Activated CD4-positive, CD25-positive, alpha-beta regulatory T cell treated with anti-CD3 and anti-CD28 coated beads, Interleukin-2, amount 50 U/mL, for 16 hours (primary cell): Measurements from ENCODE around the gene ESAM.

Experiments
- DNase-seq: peaks from one replicate; pipeline ENCODE4 v3.0.0-alpha.2; 2020; ENCODE audit warnings: low read depth, low spot score

Gene ESAM, protein sequence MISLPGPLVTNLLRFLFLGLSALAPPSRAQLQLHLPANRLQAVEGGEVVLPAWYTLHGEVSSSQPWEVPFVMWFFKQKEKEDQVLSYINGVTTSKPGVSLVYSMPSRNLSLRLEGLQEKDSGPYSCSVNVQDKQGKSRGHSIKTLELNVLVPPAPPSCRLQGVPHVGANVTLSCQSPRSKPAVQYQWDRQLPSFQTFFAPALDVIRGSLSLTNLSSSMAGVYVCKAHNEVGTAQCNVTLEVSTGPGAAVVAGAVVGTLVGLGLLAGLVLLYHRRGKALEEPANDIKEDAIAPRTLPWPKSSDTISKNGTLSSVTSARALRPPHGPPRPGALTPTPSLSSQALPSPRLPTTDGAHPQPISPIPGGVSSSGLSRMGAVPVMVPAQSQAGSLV

DNA sequence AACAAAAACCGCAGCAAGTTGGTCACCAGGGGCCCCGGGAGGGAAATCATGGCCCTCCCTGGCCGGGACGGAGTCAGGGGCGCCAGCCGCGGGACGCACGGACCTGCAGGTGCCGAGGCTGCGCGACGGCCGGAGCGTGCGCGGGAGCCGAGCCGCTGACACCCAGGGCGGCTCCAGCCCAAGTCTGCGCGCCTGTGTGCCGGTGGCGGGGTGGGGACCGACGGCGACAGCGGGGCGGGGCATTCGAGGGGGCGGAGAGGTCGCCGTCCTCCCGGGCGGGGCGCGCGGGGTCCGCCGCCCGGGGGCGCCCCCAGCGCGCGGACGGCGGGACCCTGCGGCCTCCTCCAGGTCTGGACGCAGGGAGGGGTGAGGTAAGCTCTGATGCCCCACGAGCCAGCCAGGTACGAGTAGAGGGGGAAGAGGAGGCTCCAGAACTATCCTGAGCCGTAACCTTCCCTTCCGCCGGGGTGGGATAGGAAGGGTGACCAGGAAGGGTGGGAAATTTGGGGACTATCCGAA lies at the start of gene ESAM:
ESAM (minus strand) TSS at position 186 of the 519 bp plus-strand sequence; CDS start at position 50, 136 bp downstream.
- DNase-seq, result no peak

DNA sequence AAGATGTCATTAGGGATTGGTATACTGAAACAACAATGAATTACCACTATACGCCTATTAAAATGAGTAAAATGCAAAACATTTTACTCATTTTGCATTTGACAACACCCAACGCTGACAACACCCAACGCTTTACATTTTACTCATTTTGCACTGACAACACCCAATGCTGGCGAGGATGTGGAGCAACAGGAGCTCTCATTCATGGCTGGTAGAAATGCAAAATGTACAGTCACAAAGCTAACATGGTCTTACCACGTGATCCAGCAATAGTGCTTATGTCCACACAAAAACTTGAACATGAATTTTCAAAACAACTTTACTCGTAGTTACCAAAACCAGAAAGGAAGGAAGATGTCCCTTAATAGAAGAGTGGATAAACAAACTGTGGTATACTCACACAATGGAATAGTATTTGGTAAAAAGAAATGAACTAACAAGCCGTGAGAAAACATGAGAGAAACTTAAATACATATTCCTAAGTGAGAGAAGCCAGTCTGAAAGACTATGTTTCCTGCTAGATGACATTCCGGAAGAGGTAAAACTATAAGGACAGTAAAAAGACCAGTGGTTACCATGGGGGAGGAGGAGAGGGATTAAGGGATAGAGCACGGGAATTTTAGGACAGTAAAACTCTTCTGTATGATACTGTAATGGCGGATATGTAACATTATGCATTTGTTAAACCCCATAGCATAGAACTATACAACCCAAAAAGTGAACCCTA lies 49.5 kb upstream of the ESAM start:
- DNase-seq, result no peak

DNA sequence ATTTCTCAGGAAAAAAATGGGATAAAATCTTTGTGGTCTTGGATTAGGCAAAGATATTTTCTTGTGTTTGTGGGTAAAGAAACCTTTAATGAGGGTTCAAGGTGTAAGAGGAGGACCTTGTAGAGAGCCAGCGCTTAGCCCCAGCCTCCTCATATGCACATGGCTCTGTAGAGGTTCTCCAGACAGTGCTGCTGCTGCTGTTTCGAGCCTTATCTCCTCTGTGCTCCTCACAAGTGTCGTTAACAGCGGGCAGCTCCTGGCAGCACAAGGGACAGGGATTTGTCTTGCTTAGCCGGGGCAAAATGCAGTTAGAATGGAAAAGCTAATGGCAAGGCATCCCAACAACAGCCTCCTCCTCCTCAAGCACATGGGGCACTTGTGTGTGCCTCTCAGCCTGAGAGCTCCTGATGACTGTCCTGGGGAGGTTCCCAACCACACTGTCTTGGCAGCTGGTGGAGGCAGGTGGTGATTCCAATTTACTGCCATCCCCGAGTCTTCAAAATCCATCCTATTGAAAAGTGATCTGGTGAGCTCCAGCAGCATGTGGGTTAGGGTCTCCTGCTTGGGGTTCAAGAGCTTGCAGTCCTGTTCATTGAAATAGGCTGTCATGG lies 45.7 kb upstream of the ESAM start:
- DNase-seq, result no peak

DNA sequence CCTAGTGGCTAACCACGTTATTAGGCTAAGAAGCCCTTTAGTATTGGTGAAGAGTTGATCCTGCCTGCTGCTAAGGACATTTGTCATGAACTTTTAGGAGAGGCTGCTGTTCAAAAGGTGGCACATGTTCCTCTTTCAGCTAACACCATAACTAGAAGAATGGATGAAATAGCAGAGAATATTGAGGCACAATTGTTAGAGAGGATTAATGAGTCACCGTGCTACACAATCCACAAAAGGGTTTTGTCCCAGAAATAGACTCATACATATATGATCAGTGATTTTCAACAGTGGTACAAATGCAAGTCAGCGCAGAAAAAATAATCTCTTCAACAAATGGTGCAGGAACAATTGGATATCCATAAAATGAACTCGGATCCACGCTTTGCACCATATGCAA lies 45.1 kb upstream of the ESAM start:
- DNase-seq, result no peak

DNA sequence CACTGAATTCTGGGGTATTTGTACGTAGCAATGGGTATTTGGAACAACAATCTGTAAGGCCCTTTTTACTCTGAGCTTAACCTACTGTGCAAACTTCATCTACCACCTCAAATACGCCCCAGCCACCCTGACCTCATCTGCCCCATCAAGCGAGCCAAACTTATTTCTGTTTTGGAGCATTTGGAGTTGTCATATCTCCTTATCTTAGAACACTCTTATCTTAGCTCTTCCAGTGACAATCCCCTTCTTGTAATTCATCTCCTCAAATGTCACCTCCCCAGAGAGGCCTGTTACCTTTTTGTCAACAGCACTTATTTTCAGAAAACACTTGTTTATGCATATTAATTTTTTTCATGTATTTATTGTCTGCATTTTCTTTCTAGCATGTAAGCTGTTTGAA lies 42.8 kb upstream of the ESAM start:
- no peak for DNase-seq

DNA sequence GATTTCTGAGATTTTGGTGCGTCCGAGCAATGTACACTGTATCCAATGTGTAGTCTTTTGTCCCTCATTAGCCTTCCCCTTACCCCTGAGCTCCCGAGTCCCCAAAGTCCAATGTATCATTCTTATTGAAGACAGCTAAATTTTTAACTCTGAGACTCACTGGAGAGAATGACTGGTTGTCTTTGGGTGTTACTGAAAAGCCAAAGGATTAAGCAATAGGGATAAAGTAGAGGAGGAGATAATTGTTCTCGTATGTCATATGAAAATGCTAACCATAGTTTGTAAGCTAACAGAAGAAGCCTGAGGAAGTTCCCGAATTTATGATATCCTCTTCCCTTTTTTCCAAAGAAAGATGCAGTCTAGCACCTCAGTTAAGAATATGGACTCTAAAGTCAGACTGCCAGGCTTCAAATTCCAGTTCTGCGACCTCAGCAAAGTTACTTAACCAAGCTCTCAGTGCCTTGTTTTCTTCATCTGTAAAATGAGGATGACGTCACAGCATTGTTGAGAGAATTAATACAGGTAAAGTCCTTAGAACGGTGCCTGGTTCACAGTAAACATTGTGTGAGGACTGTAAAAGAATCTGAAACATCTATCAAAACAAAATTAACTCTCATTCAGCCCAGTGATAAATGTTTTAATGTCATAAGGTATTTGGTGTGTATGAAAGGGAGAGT lies 39.7 kb upstream of the ESAM start:
- DNase-seq, result no peak

DNA sequence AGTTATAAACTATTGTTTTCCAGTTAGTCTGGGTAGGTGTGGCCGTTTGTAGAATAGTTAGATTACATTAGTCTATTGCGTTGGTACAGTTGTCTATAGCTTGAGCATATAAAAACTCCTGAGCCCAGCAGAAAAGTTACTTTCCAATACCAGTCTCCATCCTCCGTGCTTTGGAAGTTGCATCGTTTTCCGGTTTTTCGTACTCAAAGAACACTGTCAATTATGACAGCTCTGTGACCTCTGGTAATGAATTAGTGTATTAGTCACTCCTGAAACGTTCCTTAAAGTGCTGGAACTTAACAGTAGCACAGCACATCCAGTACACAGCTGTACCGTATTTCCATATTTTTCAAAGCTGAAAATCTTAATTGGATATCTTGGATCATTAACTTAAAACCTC lies 38.9 kb upstream of the ESAM start:
- no peak for DNase-seq

DNA sequence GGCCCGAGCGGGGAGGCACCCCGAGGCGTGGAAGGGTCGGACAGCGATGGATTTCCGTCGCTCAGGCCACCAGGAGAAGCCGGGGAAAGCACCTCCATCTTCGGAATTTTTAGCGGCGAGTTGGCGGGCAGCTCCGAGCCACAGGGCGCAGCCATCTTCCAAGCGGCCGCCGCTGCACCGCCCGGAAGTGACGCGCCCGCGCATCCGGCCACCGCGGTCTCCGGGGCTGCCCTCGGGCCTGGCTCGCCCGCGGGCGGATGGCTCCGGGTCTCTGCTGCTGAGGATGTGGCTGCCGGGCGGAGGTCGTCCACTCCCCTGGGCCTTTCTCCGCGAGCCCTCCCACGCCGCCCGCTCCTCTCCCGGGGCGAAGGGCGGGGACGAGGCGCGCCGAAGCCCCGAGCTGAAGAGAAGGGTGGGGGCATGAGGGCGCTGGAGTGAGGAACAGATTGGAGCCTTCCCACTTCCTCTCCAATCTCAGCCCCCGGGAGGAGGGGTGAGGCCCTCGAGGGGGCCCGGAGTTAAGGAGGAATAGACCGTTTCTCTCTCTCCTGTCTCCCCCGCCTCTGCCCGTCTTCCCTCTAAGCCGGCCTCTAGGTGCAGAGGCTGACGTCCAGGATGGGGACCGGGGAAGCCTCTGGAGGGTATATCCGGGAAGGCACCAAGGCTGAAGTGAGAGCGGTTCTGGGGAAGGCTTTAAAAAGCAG lies 38.3 kb upstream of the ESAM start, which contains the start of gene MSANTD2:
MSANTD2 (minus strand) TSS at position 181 of the 704 bp plus-strand sequence; CDS start at position 155, 26 bp downstream.
- DNase-seq, result peak; percentile 55

DNA sequence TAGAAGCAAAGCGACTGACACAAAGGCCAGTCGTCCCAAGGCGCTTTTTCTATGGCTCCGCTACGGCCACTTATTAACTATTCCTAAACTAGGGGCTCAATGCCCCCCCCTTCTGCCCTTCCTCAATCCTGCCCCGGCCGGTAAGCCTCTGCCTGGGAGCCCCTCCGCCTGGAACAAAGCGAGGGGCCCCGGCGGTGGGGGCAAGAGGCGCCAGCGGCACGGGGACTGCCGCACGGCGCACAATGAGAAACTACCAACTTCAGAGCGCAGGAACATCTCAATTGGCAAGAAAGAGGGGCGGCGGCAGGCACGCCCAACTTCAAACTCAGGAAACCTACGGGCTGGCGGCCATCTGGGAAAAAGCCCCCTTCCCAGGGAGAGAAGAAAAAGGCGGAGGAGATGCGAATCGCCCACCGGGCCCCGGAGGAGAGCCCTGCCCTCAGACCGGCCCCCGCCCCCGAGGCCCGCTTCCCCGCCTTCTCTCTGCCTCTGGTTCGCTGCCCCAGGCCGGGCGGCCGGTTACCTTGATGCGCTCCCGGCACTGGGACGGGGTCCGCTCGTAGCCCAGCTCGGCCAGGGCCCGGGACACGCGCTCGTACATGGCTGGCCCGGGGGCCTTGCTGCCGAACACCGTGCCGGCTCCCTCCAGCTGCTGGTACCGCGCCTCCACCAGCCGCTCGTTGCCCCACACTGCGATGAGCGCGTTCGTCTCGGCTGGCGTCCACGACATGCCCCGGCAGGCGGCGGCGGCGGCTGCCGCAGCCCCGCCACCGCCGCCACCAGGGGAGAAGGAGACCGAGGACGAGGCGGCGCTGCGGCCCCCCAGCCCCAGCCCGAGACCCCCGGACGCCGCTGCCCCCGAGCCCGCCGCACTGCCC lies 37.5 kb upstream of the ESAM start:
- no peak for DNase-seq

DNA sequence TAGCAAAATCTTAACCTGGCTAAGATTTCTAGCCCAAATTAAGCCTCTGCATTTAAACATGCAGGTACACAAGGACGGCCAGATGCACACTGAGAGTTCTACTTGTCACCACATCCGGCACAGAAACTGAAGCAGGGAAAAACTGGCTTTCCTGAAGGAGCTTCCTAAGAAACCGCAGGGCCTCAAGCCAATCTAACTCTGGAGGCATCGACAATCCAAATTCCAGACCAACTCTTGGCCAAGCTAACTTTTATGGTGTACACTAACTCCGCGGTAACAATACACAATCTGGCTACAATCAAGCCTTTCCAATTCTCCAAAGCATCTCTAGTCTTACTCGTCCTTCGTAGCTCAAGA lies 36.9 kb upstream of the ESAM start:
- no peak for DNase-seq

DNA sequence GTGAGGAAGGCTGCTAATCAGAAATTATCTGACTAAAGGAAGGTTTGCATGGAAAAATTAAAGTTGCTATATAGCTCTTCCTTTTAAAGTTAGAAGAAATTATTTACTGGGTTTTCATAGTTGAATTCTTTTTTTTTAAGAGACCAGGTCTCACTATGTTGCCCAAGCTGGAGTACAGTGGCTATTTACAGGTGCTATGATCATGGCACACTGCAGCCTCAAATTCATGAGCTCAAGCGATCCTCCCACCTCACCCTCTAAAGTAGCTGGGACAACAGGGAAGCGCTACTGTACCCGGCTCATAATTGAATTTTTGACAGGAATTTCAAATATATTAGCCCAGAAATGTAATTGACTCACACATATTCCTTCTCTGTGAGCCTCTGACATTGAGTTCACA lies 34.2 kb upstream of the ESAM start:
- DNase-seq, result no peak

DNA sequence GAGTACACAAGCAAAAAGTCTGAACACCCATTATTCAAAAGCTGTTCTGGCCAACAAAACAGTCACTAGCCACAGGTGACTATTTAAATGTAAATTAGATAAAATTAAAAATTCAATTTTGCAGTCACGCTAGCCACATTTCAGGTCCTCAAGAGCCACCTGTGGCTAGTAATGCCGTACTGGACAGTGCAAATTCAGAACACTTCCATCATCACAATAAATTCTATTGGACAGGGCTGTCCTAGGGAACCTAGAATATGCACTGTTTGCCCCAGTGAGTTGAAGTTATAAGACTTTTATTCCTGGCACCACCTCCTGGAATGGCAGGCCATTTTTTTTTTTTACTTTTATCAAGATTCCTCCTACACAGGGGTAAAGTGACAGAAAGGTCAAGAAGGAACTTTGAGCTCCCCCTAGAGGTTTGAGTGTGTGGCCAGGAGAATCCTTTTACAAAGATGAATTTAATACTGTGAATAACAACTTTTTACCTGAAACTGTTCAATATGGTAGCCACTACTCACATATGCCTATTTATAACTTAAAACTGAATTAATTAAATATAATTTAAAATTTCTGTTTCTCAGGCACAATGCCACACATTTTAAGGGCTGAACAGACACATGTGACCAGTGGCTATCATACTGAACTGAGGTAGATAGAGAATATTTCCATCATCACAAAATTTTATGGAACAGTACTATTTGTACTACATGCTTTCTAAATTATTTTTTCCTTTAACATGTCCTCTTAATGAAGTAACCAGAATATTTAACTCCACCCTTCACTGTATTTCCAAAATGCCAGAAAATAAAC lies 31.6 kb upstream of the ESAM start:
- no peak for DNase-seq

DNA sequence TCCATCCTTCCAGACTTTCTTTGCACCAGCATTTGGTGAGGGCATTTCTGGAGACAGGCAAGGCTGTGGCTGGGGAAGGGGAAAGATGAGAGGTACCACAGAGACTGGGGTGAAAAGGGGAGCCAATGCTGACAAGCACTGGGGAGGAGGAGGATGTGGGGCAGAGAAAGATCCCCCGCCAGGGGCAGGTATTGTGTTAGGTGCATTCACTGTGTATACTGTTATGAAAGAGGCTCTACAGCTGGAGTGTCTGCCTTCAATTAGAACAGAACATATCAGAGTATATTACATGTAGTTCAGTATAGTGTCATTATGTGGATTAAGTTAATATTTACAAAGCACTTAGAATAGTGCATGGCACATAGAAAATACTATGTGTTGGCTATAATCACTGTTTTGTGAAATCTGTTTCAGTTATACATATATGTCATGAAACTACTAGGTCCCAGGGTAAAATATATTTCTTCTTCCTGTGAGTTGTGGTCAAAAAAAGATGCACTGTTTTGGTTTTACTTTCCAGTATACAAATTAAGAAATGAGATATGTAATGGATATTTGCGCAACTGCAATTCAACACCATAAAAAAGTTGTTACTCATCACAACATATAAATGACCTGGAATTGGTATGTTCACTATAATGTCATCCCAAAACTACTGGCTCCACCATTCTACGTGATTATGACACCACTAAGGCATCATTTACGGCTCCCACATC lies 29.7 kb upstream of the ESAM start:
- DNase-seq, result no peak

DNA sequence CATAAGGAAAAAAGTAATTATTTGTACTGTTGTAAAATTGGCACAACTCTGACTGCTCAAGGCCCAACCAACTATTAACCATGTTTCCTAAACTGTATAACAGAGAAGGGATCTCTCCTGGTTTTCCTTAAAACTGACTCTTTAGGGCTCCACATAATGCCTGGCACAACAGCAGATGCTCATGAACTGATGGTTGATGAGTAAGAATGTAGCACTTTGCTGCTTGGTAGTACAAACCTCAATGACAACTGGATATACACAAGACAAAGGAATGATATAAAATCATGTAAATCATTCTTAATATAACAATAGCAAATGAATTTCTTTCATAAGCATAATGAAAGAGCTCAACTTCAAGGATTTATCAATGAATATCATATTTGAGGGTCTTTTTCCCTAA lies 26.4 kb upstream of the ESAM start:
- DNase-seq, result no peak

DNA sequence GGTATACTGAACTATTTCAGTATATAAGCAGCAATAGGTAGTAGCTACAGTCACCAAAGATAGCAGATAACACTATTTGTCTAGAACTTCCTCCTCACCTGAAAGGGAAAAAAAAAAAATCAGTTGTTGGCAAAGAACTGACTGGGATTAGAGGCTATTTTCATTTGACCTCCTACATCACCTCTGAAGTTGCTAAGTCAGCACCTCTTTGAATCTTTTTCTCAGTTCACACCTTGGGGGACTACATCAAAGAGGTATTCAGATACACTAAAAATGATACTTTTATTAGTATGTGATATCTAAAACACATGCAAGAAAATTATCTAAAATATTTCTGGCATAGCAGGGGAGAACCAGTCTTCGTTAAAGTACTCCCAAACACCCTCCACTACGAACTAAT lies 22.0 kb upstream of the ESAM start:
- no peak for DNase-seq

DNA sequence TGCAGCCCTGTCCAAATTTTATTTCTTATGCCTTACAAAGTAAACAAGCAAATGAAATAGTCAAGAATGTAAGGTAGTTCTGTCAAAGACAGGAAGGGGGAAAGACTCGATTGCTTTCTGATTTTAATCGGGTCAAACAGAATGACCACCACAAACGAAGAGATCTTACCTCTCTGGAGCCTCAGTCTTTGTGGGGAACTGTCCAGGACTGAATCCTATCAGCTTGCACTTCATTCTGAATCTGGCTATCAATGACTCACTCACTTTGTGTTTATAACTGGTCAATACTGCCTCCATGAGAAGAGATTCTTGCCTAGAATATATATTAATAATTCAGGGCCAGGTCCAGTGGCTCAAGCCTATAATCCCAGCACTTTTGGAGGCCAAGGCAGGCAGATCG lies 20.9 kb upstream of the ESAM start:
- no peak for DNase-seq

DNA sequence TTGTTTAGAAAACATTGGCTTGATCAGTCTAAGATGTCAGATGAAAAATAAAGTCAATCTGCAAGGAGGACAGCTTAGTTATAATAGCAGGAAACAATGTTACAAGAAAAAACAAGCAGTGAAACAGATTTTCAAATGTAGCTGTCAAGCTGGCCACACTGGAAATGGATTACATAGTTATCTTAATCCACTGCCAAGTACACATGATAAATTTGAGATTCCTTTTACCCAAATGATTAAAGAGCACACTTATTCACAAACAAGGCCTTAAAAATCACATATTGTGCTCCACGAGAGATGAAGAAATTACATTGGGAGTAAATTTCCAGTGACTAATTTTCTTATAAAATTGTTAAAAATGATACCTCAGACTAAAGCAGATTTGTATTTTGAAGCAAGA lies 17.5 kb upstream of the ESAM start:
- no peak for DNase-seq

DNA sequence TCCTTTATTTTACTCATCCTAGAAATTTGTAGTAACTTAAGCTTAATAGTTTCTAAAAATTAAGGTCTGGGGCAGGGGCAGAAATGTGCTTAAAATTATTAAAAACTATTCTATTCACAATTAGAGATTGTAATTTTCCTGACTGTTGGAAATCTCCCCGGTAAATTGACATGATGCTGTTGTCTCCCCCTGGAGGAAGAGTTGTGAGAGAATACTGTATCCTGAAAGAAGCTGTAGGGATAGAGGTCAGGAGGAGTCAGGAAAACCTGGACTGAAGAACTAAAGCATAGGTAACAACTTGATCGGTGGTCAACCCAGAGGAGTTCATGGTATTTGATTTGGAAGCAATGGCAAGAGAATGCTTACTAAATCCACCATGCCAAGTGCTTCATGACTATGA lies 16.2 kb upstream of the ESAM start:
- DNase-seq, result no peak
